AG08396 (cell line): ENCODE results near the gene ATP1B1.
"Not testable (repeated sequence)": the region's sequence is repeated elsewhere in the genome, so short reads cannot be mapped to it uniquely, and the experiment has no call there.

Experiments
- DNase-seq: peaks from one replicate; pipeline ENCODE4 v3.0.0; 2012; ENCODE audit warnings: low spot score, mixed read lengths

The ATP1B1 gene

GRCh38 chr1:169142129-169142528, 35.6 kb downstream of the ATP1B1 start:
- DNase-seq, result no peak

GRCh38 chr1:169143346-169143745, 36.9 kb downstream of the ATP1B1 start:
- no peak for DNase-seq

- DNase-seq, result no peak
Measured at GRCh38 chr1:169143984-169144383, 37.5 kb downstream of the ATP1B1 start.

- no peak for DNase-seq
Measured at GRCh38 chr1:169144941-169145626, 38.6 kb downstream of the ATP1B1 start.

- DNase-seq, result no peak
Measured at GRCh38 chr1:169146576-169147214, 40.2 kb downstream of the ATP1B1 start.

GRCh38 chr1:169148472-169149252, 42.2 kb downstream of the ATP1B1 start:
- DNase-seq, result no peak

- no peak for DNase-seq
Measured at GRCh38 chr1:169149555-169150286, 43.2 kb downstream of the ATP1B1 start.

GRCh38 chr1:169150641-169151337, 44.3 kb downstream of the ATP1B1 start:
- DNase-seq, result no peak

GRCh38 chr1:169151338-169151837, 44.9 kb downstream of the ATP1B1 start:
- no peak for DNase-seq

- no peak for DNase-seq
Measured at GRCh38 chr1:169155675-169156074, 49.2 kb downstream of the ATP1B1 start.

GRCh38 chr1:169156580-169156979, 50.1 kb downstream of the ATP1B1 start:
- DNase-seq, result no peak

GRCh38 chr1:169160845-169161495, 54.5 kb downstream of the ATP1B1 start:
- DNase-seq, result no peak

GRCh38 chr1:169161496-169162194, 55.2 kb downstream of the ATP1B1 start:
- no peak for DNase-seq

GRCh38 chr1:169163059-169163458, 56.6 kb downstream of the ATP1B1 start:
- no peak for DNase-seq

- no peak for DNase-seq
Measured at GRCh38 chr1:169175461-169175860, 69.0 kb downstream of the ATP1B1 start.

- DNase-seq, result not testable (repeated sequence)
Measured at GRCh38 chr1:169179431-169179830, 72.9 kb downstream of the ATP1B1 start.

- no peak for DNase-seq
Measured at GRCh38 chr1:169180174-169180573, 73.7 kb downstream of the ATP1B1 start.
